ENCODE results near the gene ART4.

Gene ART4

DNA sequence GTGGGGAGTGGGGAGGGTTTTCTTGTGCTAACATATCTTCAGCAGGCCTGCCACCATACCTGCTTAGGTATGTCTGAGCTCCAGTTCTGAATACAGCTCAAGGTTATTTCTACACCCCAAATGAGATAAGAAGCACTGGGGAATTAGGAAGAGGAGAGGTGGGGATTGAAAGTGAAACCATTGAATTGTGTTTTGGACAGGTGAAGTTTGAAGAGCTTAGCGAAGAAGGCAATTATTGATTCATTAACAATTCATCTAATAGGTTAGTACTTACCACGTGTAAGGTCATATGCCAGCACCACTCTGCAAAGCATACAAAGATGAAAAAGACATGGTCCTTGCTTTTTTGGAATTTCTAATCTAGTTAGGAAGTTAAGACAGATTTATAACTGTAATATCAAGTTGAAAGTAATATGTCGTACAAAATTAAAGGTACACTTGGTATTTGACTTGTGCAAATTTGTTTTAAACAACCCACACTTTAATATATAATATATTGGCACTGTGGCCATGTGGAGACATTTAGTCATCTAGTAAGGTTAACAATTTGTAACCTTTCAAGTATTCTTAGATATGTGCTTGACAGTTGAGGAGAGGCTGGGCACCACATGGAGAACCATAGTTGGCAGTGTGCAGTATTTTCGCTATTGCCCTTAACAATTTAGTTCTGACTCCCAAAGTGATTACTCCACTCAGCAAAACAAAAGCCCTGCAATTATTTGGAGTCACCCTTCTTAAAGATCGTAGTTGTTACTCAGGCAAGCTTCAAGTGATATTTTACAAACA lies 33.0 kb downstream of the ART4 start:
- in situ Hi-C loops (cut with HindIII; ENCODE audit: low sequenced_read_pairs): no loop called here
- no peak overlapping the region for H3K4me3 ChIP-seq (ENCODE audit: low read depth, low read length)
- TF ChIP-seq, protein P1, sequence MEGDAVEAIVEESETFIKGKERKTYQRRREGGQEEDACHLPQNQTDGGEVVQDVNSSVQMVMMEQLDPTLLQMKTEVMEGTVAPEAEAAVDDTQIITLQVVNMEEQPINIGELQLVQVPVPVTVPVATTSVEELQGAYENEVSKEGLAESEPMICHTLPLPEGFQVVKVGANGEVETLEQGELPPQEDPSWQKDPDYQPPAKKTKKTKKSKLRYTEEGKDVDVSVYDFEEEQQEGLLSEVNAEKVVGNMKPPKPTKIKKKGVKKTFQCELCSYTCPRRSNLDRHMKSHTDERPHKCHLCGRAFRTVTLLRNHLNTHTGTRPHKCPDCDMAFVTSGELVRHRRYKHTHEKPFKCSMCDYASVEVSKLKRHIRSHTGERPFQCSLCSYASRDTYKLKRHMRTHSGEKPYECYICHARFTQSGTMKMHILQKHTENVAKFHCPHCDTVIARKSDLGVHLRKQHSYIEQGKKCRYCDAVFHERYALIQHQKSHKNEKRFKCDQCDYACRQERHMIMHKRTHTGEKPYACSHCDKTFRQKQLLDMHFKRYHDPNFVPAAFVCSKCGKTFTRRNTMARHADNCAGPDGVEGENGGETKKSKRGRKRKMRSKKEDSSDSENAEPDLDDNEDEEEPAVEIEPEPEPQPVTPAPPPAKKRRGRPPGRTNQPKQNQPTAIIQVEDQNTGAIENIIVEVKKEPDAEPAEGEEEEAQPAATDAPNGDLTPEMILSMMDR (IDR thresholded peaks at IDR 0.05; ENCODE audit: low read depth, low read length, missing control alignments): no peak
- no peak for DNase-seq (ENCODE audit: low read depth)

DNA sequence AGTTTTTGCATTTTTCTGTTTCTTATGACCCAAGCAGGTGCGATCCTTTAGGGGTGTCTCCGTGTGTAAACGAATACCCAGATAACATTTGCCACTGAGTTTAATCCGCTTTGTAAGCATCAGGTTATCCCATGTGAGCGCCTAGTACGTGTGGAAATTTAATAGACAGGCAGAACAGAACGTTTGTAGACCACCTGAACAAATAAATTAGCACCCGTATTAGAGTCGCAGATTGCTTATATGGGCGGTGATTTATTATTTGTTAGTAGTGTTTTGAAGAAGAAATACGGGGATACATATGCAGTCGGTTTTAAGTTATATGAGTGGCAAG lies 39.5 kb downstream of the ART4 start:
- peak overlapping the region; percentile 87 for H3K4me3 ChIP-seq (ENCODE audit: low read depth, low read length)
- TF ChIP-seq, protein P1 (IDR thresholded peaks at IDR 0.05; ENCODE audit: low read depth, low read length, missing control alignments): no peak
- in situ Hi-C loops (cut with HindIII; ENCODE audit: low sequenced_read_pairs): no loop called here
- no peak for DNase-seq (ENCODE audit: low read depth)

DNA sequence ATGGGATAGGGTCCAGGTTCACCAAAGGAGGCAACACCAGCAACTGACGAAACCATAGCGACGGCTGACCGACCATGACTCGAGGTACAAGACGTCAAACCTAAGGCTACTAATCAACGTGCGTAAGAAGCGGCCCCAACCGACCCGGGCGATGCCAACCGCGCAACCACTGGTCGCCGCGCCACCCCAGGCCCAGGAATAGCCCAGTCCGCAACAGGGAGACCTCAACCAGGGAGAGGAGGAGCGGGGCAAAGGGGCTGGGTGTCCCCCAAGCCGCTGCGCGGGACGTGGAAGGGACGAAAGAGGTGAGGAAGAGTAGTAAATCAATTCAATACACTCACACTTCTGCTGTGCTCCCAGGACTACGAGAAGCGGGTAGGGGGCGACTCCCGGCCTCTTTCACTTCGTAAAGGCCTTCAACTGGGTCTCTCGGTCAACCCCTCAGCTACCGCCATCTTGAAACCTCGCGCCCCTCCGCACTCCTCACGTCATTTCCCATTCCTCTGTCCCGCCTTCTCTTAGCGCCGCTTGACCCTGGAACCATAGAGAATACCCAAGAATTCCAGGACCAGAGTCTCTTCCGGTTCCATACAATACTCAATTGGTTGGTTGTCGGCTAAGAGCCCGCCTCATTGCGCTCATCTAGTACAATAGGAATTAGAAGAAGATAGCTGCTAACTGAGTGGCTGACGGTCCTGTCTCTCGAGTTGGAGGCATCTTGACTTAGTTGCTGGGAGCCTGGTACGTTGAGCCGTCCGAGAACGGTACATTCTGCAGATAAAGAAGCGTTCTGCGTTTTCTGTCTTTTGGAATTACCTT lies 40.1 kb downstream of the ART4 start, which contains the start of the genes C12orf60 and WBP11:
TSS of gene C12orf60 (plus strand) at position 660 of the 819 bp plus-strand sequence. CDS start 19,266 bp downstream, outside the sequence.
TSS of gene WBP11 (minus strand) at position 468 of the 819 bp plus-strand sequence. CDS start 2,095 bp downstream, outside the sequence.
- TF ChIP-seq, protein P1 (IDR thresholded peaks at IDR 0.05; ENCODE audit: low read depth, low read length, missing control alignments): no peak
- DNase-seq (ENCODE audit: low read depth): peak; percentile 99
- in situ Hi-C loops (cut with HindIII; ENCODE audit: low sequenced_read_pairs): no loop called here
- peak within 1 kb of the TSS; percentile 87 for H3K4me3 ChIP-seq (ENCODE audit: low read depth, low read length)

DNA sequence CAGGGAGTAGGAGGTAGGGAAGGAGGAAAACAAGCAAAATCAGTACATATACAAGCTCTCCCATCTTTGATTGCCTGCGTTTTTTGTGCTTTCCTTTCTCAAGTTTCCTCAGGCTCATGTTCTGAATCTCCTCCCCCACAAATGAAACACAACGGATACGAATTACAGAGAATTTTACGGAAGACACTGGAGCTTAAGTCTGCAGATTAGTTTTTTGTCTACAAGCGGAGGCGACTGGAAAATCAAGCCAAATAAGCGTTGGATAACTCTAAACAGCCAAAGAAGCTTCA lies 40.7 kb downstream of the ART4 start:
- peak overlapping the region; percentile 87 for H3K4me3 ChIP-seq (ENCODE audit: low read depth, low read length)
- DNase-seq (ENCODE audit: low read depth): no peak
- TF ChIP-seq, protein P1 (IDR thresholded peaks at IDR 0.05; ENCODE audit: low read depth, low read length, missing control alignments): no peak
- in situ Hi-C loops (cut with HindIII; ENCODE audit: low sequenced_read_pairs): no loop called here

DNA sequence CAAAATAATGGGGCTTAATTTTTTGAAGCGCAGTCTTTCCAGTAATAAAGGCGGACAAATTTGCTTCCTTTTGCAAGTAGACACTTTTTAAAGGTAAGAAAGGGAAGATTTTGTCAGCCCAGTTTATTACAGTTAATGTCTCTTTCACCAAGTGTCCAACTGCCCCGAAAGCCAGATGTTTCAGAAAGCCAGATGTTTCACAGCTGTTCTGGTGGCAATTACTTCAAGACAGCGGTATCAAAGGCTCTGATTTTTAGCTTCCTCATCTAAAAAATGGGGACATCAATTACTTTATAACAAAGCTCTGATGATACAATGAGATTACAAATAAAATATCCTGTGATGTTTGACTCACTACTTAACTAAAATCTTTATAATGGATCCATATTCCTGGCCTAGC lies 41.1 kb downstream of the ART4 start:
- DNase-seq (ENCODE audit: low read depth): no peak
- TF ChIP-seq, protein P1 (IDR thresholded peaks at IDR 0.05; ENCODE audit: low read depth, low read length, missing control alignments): no peak
- in situ Hi-C loops (cut with HindIII; ENCODE audit: low sequenced_read_pairs): no loop called here
- peak overlapping the region; percentile 87 for H3K4me3 ChIP-seq (ENCODE audit: low read depth, low read length)

DNA sequence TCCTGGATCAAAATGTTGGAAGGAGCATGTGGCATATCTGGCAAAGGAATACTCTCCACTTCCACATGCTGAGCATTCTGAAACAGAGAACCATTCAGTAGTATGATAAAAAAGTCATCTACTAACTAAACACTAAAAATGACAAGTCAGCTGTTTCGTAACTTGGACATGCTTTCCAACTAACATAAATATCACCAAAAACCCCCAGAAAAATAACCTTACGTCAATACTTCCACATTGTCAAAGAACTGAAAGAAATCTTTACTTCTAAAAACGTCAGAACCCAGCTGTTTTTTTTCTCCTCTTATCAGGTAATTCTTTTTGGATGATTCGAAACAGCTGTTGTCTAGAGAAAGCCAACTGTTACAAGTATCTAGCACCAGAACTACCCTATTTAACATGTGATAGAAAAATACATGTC lies 48.3 kb downstream of the ART4 start:
- in situ Hi-C loops (cut with HindIII; ENCODE audit: low sequenced_read_pairs): no loop called here
- no peak overlapping the region for H3K4me3 ChIP-seq (ENCODE audit: low read depth, low read length)
- TF ChIP-seq, protein P1 (IDR thresholded peaks at IDR 0.05; ENCODE audit: low read depth, low read length, missing control alignments): no peak
- no peak for DNase-seq (ENCODE audit: low read depth)
